Spleen (tissue), 7 donors: ENCODE results near the gene PARD3B.

Experiments
- CTCF ChIP-seq, 11 experiments: fragments of 200-600 bp in 7 of 11; fragments of 450-650 bp in 4 of 11; sonication (generic) in 4 of 11; IDR thresholded peaks in 8 of 11; conservative IDR thresholded peaks in 3 of 11; 1 replicate in 7 of 11; 2 replicates in 4 of 11; pipeline versions ENCODE4 v1.4.0 to v1.8.0; 2016 to 2021; ENCODE audit warnings: antibody characterized with exemption in 11 of 11, inconsistent platforms in 4 of 11, mild to moderate bottlenecking in 1 of 11
- POLR2A ChIP-seq, 3 donors: fragments of 450-650 bp; IDR thresholded peaks; one replicate each; pipeline ENCODE4 v1.5.1; 2017; ENCODE audit warnings: antibody characterized with exemption in 3 of 3, mild to moderate bottlenecking in 1 of 3
- POLR2AphosphoS5 ChIP-seq, 3 donors: sonication (generic); formaldehyde crosslinking; IDR thresholded peaks; one replicate each; pipeline ENCODE4 v1.5.1; 2017; ENCODE audit warnings: antibody characterized with exemption in 3 of 3
- donor health status: DM: no; HTN: no; CAD: no; lungs with moderate emphysema.
- donor health status: DM: no; HTN: no; CAD: no.
- donor health status: DM: no; HTN: no; CAD: no.

GRCh38 chr2:204560902-204561301 lies 15.6 kb downstream of the PARD3B start:
- TF ChIP-seq CTCF (IDR thresholded peaks at IDR 0.05 in 8 of 11, conservative IDR thresholded peaks at IDR 0.05 in 3 of 11) (no peak), POLR2A (IDR thresholded peaks at IDR 0.05) (no peak), POLR2AphosphoS5 (IDR thresholded peaks at IDR 0.05) (no peak)
